Muscle layer of colon (tissue), 2 donors: ENCODE data around the gene DENND1C.

Source experiments
- H3K27ac ChIP-seq: one replicate; pipeline ENCODE4 v1.7.0; 2013; ENCODE audit warnings: low read depth, mild to moderate bottlenecking, low read length, moderate library complexity
- H3K27me3 ChIP-seq, 2 donors: one replicate each; pipeline ENCODE4 v1.7.0; 2013; ENCODE audit warnings: low read length in 2 of 2, mild to moderate bottlenecking in 2 of 2; ENCODE audit not compliant: insufficient read depth in 2 of 2, control insufficient read depth in 1 of 2
- H3K36me3 ChIP-seq: one replicate; pipeline ENCODE4 v1.7.0; 2013; ENCODE audit warnings: mild to moderate bottlenecking, low read length; ENCODE audit not compliant: insufficient read depth
- H3K4me1 ChIP-seq: one replicate; pipeline ENCODE4 v1.7.0; 2013; ENCODE audit warnings: mild to moderate bottlenecking, low read length; ENCODE audit not compliant: insufficient read depth
- H3K4me3 ChIP-seq, 2 donors: one replicate each; pipeline ENCODE4 v1.7.0; 2013; ENCODE audit warnings: low read length in 2 of 2, low read depth in 1 of 2, mild to moderate bottlenecking in 1 of 2, moderate library complexity in 1 of 2
- H3K9ac ChIP-seq: one replicate; pipeline ENCODE4 v1.7.0; 2013; ENCODE audit warnings: low read length
- H3K9me3 ChIP-seq: one replicate; pipeline ENCODE4 v1.7.0; 2013; ENCODE audit warnings: mild to moderate bottlenecking, low read length
- donor health status: abdominal sarcoma.
- donor health status: Adenocarcinoma of cecum.

The DENND1C gene

GRCh38 chr19:6458695-6459261 is 22.8 kb downstream of the DENND1C start:
- Histone ChIP-seq H3K9ac (peak overlapping the region; percentile 33), H3K36me3 (peaks cover 29% of the 10 kb centered on the region), H3K27me3 (peaks cover 0 to 6% of the 10 kb centered on the region in 2 donors), H3K9me3 (no peaks in the 10 kb centered on the region), H3K27ac (peak overlapping the region; percentile 61), H3K4me1 (peaks cover 11% of the 10 kb centered on the region), H3K4me3 (peak overlapping the region; percentile 77 to 85)

DNA sequence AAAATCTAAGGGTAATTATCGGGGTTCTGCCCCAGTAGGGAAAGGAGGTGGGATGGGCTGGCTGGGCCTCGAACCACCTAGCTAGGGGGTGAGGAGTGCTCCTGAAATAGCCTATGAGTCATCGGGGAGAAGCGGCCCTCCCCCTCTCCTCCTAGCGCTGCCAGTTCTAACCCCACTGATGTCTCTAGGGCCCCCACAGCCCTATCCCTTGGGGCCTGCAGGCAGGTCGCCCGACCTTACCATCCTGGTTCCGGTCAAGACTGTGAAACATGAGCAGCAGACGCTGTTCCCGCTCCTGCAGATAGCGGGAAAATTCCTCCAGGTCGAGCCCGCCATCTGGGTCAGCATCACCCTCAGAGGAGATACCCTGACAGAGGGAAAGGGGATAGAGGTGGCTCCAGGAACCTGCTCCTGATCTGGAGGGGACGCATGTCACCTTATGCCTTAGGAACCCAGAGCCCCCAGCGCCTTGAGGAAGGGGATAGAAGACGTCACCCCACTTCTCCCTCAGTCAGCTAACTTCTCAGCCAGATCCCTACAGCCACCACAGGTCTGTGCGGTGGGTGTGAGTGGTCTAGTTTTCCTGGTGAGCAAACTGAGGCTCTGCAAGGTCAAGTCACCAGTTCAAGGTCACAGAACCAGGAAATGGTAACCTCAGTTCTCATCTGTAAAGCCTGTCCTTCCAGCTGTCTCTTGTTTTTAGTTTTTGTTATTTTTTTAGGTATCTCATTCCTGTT is 23.5 kb downstream of the DENND1C start:
- peak overlapping the region; percentile 77 to 85 for H3K4me3 ChIP-seq
- peaks cover 11% of the 10 kb centered on the region for H3K4me1 ChIP-seq
- H3K9me3 ChIP-seq, result no peaks in the 10 kb centered on the region
- H3K9ac ChIP-seq, result peak overlapping the region; percentile 33
- peaks cover 0 to under 1% of the 10 kb centered on the region in 2 donors for H3K27me3 ChIP-seq
- H3K27ac ChIP-seq, result peak overlapping the region; percentile 61
- H3K36me3 ChIP-seq, result peaks cover 34% of the 10 kb centered on the region

DNA sequence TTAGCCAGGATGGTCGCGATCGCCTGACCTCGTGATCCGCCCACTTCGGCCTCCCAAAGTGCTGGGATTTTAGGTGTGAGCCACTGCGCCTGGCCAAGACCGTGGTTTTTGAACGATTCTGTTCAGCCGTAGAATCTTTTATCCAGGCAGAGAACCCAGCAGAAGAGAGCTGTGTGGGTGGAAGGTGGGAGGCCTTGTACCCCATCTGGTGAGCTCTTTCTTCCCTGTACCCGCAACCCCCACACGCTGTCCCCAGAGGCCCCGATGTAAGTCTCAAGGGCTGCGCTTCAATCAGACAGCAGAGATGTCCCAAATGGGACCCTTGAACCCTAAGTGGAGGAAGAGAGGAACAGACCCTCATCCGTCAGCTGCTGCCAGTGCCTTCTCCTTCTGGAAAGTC is 25.7 kb downstream of the DENND1C start:
- no peaks in the 10 kb centered on the region for H3K27me3 ChIP-seq
- no peaks in the 10 kb centered on the region for H3K9me3 ChIP-seq
- H3K9ac ChIP-seq, result no peak overlapping the region
- no peak overlapping the region for H3K27ac ChIP-seq
- peaks cover 43% of the 10 kb centered on the region for H3K36me3 ChIP-seq
- H3K4me3 ChIP-seq, result no peak overlapping the region
- peaks cover 11% of the 10 kb centered on the region for H3K4me1 ChIP-seq

DNA sequence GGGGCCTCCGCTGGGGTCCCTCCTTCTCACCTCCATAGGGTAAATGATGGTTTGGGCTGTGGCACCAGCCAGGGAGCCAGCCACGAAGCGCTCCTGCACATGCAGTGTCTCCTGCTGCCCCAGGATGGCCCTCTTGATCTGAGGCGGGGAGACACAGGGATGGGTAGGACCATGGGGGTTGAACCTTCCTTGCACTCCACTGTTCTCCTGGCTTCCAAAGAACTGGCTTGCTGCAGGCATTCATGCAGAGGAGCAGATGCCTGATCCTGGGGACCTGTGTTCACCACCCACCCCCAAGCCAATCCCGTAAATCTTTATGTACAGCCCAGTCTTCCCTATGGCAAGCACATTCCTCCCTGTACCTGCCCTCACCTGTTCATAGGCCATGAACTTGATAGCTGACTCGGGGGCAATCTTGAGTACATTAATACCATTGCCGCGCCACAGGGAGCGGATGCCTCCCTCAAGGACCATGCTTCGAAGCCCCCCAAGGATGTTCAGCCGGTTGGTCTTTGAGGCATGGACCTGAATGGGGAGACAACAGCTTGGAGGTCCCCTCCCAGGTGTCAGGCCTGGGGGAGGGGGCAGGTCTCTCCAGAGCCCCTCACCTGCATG is 27.5 kb downstream of the DENND1C start:
- peaks cover 11% of the 10 kb centered on the region for H3K4me1 ChIP-seq
- H3K9me3 ChIP-seq, result no peaks in the 10 kb centered on the region
- H3K36me3 ChIP-seq, result peaks cover 43% of the 10 kb centered on the region
- no peak overlapping the region for H3K27ac ChIP-seq
- H3K27me3 ChIP-seq, result no peaks in the 10 kb centered on the region
- no peak overlapping the region for H3K4me3 ChIP-seq
- no peak overlapping the region for H3K9ac ChIP-seq

DNA sequence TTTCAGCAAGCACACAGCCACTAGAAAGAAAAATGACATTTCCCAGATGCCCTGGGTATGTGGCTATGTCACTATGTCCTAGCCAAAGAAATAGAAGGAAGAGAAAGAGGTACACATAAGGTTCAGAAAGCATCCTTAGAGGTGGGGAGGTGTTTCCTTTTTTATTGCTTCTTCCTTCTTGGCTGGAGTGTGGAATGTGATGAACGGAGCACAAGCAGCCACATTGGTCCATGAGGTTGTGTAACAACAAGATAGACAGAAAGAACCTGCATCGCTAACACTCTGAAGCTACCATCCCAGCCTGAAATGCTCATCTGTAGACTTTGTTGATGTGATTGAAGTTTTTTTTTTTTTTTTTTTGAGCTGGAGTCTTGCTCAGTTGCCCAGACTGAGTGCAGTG is 28.7 kb downstream of the DENND1C start:
- Histone ChIP-seq H3K4me1 (no peaks in the 10 kb centered on the region), H3K4me3 (no peak overlapping the region), H3K36me3 (peaks cover 43% of the 10 kb centered on the region), H3K27ac (no peak overlapping the region), H3K9ac (no peak overlapping the region), H3K27me3 (no peaks in the 10 kb centered on the region), H3K9me3 (no peaks in the 10 kb centered on the region)

DNA sequence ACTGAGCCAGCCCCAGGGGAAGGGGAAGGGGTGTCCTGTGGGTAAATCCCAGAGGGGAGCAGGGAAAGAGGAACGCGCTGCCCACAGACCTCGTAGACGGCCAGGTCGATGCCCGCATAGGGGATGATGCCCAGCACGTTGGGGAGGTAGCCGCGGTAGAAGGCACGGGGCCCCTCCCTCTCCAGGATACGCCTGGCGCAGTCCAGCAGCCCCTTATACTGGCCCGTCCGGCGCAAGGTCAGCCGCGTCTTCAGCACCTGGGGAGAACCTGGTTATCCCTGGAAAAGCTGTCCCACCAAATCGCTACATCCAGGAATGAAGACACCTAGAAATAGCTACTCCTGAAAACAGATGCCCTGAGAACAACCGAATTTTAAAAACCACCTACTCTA is 29.4 kb downstream of the DENND1C start:
- no peak overlapping the region for H3K4me3 ChIP-seq
- no peaks in the 10 kb centered on the region for H3K9me3 ChIP-seq
- no peaks in the 10 kb centered on the region for H3K4me1 ChIP-seq
- no peaks in the 10 kb centered on the region for H3K27me3 ChIP-seq
- no peak overlapping the region for H3K27ac ChIP-seq
- peaks cover 39% of the 10 kb centered on the region for H3K36me3 ChIP-seq
- H3K9ac ChIP-seq, result no peak overlapping the region

DNA sequence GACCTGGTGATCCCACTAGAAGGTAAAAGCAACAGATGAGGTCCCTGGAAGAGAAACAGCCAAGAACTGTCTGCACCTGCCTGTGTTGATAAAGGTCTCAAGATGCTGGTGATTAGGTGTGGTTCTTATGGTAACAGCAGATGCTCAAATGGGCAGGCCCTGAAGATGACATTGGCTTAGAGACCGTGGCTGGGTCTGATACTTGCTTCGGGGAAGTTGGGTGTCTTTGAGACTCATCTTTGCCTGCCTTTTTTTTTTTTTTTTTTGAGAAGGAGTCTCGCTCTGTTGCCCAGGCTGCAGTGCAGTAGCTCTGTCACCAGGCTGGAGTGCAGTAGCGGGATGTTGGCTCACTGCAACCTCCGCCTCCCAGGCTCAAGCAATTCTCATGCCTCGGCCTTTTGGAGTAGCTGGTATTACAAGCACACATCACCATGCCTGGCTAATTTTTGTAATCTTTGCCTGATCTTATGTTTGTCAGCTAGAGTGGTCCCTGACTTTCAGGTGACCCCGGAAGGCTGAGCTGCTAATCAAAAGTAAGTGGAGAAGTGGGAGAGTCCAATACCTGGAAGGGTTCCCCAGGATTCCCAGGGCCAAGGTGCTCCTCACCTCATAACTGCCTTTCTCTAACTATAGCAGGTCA is 29.9 kb downstream of the DENND1C start:
- no peak overlapping the region for H3K9ac ChIP-seq
- H3K4me1 ChIP-seq, result no peaks in the 10 kb centered on the region
- H3K27me3 ChIP-seq, result no peaks in the 10 kb centered on the region
- H3K4me3 ChIP-seq, result no peak overlapping the region
- H3K9me3 ChIP-seq, result no peaks in the 10 kb centered on the region
- H3K36me3 ChIP-seq, result peaks cover 37% of the 10 kb centered on the region
- no peak overlapping the region for H3K27ac ChIP-seq

GRCh38 chr19:6450166-6450565 is 31.4 kb downstream of the DENND1C start:
- Histone ChIP-seq H3K36me3 (peaks cover 33% of the 10 kb centered on the region), H3K27ac (no peak overlapping the region), H3K9me3 (no peaks in the 10 kb centered on the region), H3K4me3 (no peak overlapping the region), H3K9ac (no peak overlapping the region), H3K4me1 (no peaks in the 10 kb centered on the region), H3K27me3 (no peaks in the 10 kb centered on the region)

DNA sequence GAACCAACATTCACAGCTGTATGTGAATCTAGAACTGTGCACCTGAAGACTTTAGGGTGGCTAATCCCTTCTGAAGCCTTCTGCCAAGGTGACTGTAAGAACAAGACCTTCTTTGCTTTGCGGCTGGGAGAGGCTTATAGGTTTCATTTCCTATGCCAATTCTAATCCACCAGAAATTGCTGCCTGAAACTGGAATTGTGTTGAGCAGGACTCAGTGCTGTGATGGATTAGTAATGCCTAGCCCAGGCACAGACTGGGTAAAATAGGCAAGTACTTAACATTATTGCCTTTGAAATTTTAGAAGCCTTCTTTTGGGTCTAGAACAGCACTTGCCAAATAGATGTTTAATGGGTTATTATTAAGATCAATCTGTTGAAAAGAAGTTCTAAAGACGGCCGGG is 33.5 kb downstream of the DENND1C start:
- no peak overlapping the region for H3K27ac ChIP-seq
- H3K27me3 ChIP-seq, result no peaks in the 10 kb centered on the region
- H3K4me3 ChIP-seq, result no peak overlapping the region
- H3K4me1 ChIP-seq, result no peaks in the 10 kb centered on the region
- peaks cover 13% of the 10 kb centered on the region for H3K36me3 ChIP-seq
- no peak overlapping the region for H3K9ac ChIP-seq
- H3K9me3 ChIP-seq, result no peaks in the 10 kb centered on the region

DNA sequence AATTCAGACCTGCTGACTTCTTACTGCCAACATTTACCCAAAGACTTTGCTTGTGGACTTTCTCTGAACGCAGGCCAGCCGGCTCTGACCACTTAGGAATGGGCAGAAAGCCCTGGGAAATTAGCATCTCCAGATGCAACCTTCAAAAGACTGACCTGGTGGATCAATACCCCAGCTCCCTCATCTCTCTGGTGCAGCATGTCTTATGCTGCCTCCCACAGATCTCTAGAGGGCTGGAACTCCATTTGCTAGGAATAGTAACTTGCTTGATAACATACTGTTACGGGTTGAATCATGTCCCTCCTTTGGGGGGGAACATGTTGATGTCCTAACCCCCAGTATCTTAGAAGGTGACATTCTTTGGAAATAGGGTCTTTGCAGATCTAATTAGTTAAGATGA is 35.1 kb downstream of the DENND1C start:
- H3K9me3 ChIP-seq, result no peaks in the 10 kb centered on the region
- H3K27ac ChIP-seq, result no peak overlapping the region
- peaks cover 5% of the 10 kb centered on the region for H3K36me3 ChIP-seq
- H3K27me3 ChIP-seq, result no peaks in the 10 kb centered on the region
- no peak overlapping the region for H3K9ac ChIP-seq
- no peak overlapping the region for H3K4me3 ChIP-seq
- H3K4me1 ChIP-seq, result no peaks in the 10 kb centered on the region

DNA sequence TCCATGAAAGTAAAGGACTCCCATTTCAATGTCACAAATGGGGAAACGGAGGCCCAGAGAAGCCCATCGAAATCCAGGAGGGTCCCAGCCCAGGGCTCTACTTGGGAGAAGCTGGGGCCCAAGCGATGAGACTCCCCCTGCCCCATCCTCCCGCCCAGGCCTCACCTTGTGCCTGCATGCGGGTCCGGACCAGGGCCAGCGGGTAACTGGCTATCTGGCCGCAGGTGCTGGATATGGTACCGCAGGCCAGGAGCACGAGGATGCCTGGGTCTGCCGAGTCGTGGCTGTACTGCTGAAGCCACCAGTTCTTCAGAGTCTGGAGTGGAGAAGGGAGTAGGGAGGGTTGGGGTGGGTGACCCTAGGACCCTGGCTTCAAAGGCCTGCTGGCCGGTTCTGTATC is 37.6 kb downstream of the DENND1C start:
- Histone ChIP-seq H3K4me3 (no peak overlapping the region), H3K4me1 (no peaks in the 10 kb centered on the region), H3K36me3 (peaks cover 5% of the 10 kb centered on the region), H3K9ac (no peak overlapping the region), H3K27me3 (no peaks in the 10 kb centered on the region), H3K9me3 (no peaks in the 10 kb centered on the region), H3K27ac (no peak overlapping the region)
